ENCODE measurements around the gene MAN1B1. TPM values are rescaled to one million over a fixed set of nuclear protein-coding genes. Genes with fewer than 3 reads are reported as not detected.

MAN1B1 gene
- total and polyA plus RNA-seq, 3 experiments from 2014 or later: 31.9 to 39.3 (median 32.7) TPM

DNA sequence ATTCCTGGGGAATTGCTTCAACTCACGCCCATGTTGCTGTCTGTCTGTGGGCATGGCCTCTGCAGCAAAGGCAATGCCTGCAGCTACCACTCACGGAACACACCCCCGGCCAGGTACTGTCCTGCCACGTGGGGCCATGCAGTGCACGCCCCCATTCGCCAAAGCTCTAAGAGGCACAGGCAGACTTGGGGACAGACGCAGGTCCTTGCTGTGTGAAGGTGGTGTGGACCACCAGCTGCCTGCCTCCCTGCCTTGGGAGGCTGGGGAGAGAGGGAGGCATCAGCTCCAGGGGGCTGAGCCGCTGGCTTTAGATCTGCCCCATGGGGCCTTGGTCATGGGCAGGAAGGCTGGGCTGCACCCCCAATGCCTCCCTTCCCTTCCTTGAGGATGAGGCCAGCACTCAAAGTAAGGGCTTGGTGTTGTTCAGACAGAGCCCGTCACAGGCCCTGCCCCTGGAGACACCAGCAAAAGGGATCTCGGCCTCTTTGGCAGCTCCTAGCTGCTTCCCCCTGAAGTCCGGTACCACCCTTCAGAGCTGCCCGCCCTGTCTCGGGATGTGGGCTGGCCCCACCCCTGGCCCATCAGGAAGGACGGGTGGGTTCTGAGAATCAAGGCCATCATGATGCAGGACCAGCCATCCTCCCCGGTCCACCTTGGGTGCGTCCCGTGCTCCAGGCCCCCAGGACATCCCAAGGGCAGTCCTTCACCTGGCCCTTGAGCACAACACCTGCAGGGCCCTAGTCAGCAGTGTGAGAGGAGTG lies 54.4 kb downstream of the MAN1B1 start:
- H3K27ac ChIP-seq (ENCODE audit: low read depth, low read length): no peak overlapping the region
- no peak overlapping the region for H3K27ac Mint-ChIP-seq
- ChIA-PET CTCF (interaction anchor here (1.0 kb wide), 1 partner anchor 14 kb away, joined by 4 read pairs; no protein-coding TSS in a partner anchor), POLR2A (no interaction called here)
- DNase-seq: no peak
- no peaks in the 10 kb centered on the region for H3K36me3 ChIP-seq (ENCODE audit: insufficient read depth, low read length)
- H3K27me3 Mint-ChIP-seq: peaks cover 50 to 53% of the 10 kb centered on the region in 2 donors
- H3K9me3 ChIP-seq (ENCODE audit: low read length): no peaks in the 10 kb centered on the region
- H3K4me3 ChIP-seq (ENCODE audit: low read length): no peak overlapping the region
- peaks cover 0 to 4% (median 0%) of the 10 kb centered on the region in 3 donors for H3K4me1 Mint-ChIP-seq
- H3K9me3 Mint-ChIP-seq: peaks cover 0 to 4% (median 0%) of the 10 kb centered on the region in 5 donors
- no peaks in the 10 kb centered on the region for H3K4me1 ChIP-seq (ENCODE audit: insufficient read depth, low read length)
- H3K36me3 Mint-ChIP-seq: peaks cover 0 to 5% (median 0%) of the 10 kb centered on the region in 3 donors
- H3K4me3 Mint-ChIP-seq: no peak overlapping the region
- peaks cover 48% of the 10 kb centered on the region for H3K27me3 ChIP-seq (ENCODE audit: insufficient read depth, low read length, poor library complexity, severe bottlenecking)

DNA sequence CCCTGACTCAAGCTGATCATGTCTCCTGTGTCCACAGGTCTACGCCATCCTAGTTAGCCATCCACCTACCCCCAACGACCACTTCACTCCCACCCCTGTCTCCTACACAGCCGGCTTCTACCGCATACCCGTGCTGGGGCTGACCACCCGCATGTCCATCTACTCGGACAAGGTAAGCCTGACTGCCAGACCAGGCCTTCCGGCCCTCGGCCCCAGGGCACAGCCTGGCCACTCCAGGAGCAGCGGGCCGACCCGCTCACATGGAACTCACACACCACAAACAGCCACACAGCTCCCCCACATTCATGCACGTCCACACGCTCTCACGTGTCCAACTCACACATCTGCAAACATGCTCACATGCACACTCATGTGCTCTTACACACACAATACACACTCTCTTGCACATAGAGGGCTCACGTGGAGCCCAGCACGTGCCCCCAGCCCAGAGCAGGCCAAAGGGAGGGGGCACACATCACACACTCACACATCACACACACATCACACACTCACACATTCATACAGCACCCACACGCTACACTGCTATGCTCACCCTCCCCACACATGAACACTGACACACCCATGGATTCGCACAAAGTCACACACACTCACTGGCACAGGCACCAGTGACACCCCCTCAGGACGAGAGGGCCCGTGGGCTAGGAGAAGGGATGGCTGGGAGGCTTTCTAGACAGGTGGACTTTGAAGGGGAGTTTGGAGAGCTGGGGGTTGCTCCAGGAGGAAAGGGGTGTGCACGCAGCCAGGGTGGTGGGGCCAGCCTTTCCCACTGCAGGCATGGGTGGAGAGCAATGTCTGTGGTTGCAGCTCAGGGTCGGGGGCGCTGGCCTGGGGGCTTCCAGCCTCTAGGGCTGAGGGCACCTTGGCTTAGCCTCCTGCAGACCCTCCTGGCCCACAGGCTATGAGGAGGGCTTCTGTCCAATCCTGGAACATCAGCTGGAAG lies 55.5 kb downstream of the MAN1B1 start:
- Mint-ChIP-seq H3K27ac (peak overlapping the region in 1 of 8 donors; percentile 76), H3K4me1 (peaks cover 0 to 4% (median 0%) of the 10 kb centered on the region in 3 donors), H3K4me3 (peak overlapping the region in 1 of 7 donors; percentile 18), H3K27me3 (peaks cover 46 to 49% of the 10 kb centered on the region in 2 donors), H3K36me3 (peaks cover 0 to 5% (median 0%) of the 10 kb centered on the region in 3 donors), H3K9me3 (peaks cover 0 to 4% (median 0%) of the 10 kb centered on the region in 5 donors)
- Histone ChIP-seq H3K36me3 (ENCODE audit: insufficient read depth, low read length) (no peaks in the 10 kb centered on the region), H3K4me1 (ENCODE audit: insufficient read depth, low read length) (no peaks in the 10 kb centered on the region), H3K27me3 (ENCODE audit: insufficient read depth, low read length, poor library complexity, severe bottlenecking) (peaks cover 43% of the 10 kb centered on the region), H3K4me3 (ENCODE audit: low read length) (no peak overlapping the region), H3K27ac (ENCODE audit: low read depth, low read length) (no peak overlapping the region), H3K9me3 (ENCODE audit: low read length) (no peaks in the 10 kb centered on the region)
- DNase-seq: no peak
- CTCF ChIA-PET: no interaction called here
- POLR2A ChIA-PET: no interaction called here

DNA sequence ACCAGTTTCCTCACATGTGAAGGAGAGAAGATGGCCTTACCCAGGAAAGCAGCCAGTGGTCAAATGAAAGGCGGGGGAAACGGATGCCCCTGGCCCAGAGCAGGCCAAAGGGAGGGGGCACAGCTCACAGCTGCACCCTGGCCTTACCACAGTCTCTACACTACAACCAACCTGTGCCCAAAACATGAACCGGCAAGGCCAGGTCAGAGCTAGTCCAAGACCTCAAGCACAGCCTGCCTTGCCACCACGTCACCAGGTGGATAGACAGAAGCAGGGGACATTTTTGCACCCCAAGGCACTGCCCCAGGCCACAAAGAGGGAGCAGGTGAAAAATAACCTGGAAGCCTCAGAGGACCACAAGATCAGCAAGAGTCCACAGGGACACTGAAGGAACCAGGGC lies 56.7 kb downstream of the MAN1B1 start:
- Mint-ChIP-seq H3K27me3 (peaks cover 37 to 40% of the 10 kb centered on the region in 2 donors), H3K4me1 (peaks cover 0 to 4% (median 0%) of the 10 kb centered on the region in 3 donors), H3K4me3 (no peak overlapping the region), H3K36me3 (peaks cover 0 to 5% (median 0%) of the 10 kb centered on the region in 3 donors), H3K9me3 (peaks cover 0 to 4% (median 0%) of the 10 kb centered on the region in 5 donors), H3K27ac (no peak overlapping the region)
- H3K4me3 ChIP-seq (ENCODE audit: low read length): no peak overlapping the region
- H3K36me3 ChIP-seq (ENCODE audit: insufficient read depth, low read length): no peaks in the 10 kb centered on the region
- peaks cover 34% of the 10 kb centered on the region for H3K27me3 ChIP-seq (ENCODE audit: insufficient read depth, low read length, poor library complexity, severe bottlenecking)
- ChIA-PET CTCF (no interaction called here), POLR2A (no interaction called here)
- H3K9me3 ChIP-seq (ENCODE audit: low read length): no peaks in the 10 kb centered on the region
- no peak overlapping the region for H3K27ac ChIP-seq (ENCODE audit: low read depth, low read length)
- no peaks in the 10 kb centered on the region for H3K4me1 ChIP-seq (ENCODE audit: insufficient read depth, low read length)
- no peak for DNase-seq

DNA sequence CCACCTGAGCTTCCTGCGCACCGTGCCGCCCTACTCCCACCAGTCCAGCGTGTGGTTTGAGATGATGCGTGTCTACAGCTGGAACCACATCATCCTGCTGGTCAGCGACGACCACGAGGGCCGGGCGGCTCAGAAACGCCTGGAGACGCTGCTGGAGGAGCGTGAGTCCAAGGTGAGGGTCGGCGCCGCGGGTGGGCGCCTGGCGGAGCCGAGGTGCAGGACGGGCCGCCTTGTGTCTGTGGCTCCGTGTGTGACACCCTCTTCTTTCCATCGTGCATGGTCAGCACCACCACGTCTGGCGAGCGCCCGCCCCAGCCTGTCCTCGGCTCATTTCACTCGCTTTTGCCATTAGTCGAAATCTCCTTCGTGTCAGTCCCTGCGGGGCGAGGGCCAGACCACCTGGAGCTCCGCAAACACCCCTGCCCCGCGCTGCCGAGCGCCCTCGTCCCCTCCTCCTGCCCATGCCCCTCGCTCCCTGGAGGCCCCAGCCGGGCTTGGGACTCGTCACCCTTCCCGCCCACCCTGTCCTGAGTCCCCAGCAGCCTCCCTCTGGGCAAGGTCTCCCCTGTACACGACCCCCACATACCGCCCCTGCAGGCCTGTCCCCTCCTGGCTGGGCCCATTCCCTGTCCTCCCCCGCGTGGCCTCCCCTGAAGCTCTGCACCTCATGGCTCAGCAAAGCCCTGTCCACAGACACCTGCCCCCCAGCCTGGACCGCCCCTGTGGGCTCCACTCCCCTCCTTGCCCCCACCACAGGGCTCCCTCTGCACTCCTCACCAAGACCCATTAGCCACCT lies 59.1 kb downstream of the MAN1B1 start:
- DNase-seq: no peak
- Histone ChIP-seq H3K27ac (ENCODE audit: low read depth, low read length) (no peak overlapping the region), H3K36me3 (ENCODE audit: insufficient read depth, low read length) (no peaks in the 10 kb centered on the region), H3K9me3 (ENCODE audit: low read length) (no peaks in the 10 kb centered on the region), H3K4me1 (ENCODE audit: insufficient read depth, low read length) (no peaks in the 10 kb centered on the region), H3K4me3 (ENCODE audit: low read length) (no peak overlapping the region), H3K27me3 (ENCODE audit: insufficient read depth, low read length, poor library complexity, severe bottlenecking) (peaks cover 14% of the 10 kb centered on the region)
- Mint-ChIP-seq H3K27me3 (peaks cover 22 to 23% of the 10 kb centered on the region in 2 donors), H3K4me3 (no peak overlapping the region), H3K9me3 (no peaks in the 10 kb centered on the region), H3K4me1 (no peaks in the 10 kb centered on the region), H3K27ac (no peak overlapping the region), H3K36me3 (peaks cover 0 to 5% (median 0%) of the 10 kb centered on the region in 3 donors)
- POLR2A ChIA-PET: no interaction called here
- CTCF ChIA-PET: no interaction called here

DNA sequence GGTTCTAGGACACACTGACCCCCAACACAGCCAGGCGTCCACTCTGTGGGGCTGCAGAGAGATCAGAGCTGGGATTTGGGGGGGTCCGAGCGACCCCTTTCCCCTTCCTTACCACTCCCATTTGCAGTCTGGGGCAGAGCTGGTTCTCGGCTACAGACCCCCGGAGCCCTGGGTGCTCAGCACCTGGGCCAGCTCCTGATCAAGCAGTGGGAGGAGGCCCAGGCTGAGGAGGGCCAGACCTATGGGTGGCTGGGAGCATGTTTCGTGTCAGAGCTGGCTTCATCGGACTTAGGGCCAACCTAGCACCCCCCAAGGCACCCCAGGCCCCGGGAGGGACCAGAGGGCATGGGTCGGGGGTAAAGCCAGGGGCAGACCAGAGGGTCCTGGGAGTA lies 59.7 kb downstream of the MAN1B1 start:
- no peak overlapping the region for H3K27ac Mint-ChIP-seq
- no peak overlapping the region for H3K27ac ChIP-seq (ENCODE audit: low read depth, low read length)
- H3K9me3 Mint-ChIP-seq: no peaks in the 10 kb centered on the region
- H3K27me3 Mint-ChIP-seq: peaks cover 19 to 22% of the 10 kb centered on the region in 2 donors
- H3K9me3 ChIP-seq (ENCODE audit: low read length): no peaks in the 10 kb centered on the region
- peaks cover 0 to 5% (median 0%) of the 10 kb centered on the region in 3 donors for H3K36me3 Mint-ChIP-seq
- CTCF ChIA-PET: no interaction called here
- H3K4me1 Mint-ChIP-seq: no peaks in the 10 kb centered on the region
- H3K4me3 ChIP-seq (ENCODE audit: low read length): no peak overlapping the region
- POLR2A ChIA-PET: no interaction called here
- no peak overlapping the region for H3K4me3 Mint-ChIP-seq
- no peaks in the 10 kb centered on the region for H3K4me1 ChIP-seq (ENCODE audit: insufficient read depth, low read length)
- H3K27me3 ChIP-seq (ENCODE audit: insufficient read depth, low read length, poor library complexity, severe bottlenecking): peaks cover 10% of the 10 kb centered on the region
- no peak for DNase-seq
- no peaks in the 10 kb centered on the region for H3K36me3 ChIP-seq (ENCODE audit: insufficient read depth, low read length)

DNA sequence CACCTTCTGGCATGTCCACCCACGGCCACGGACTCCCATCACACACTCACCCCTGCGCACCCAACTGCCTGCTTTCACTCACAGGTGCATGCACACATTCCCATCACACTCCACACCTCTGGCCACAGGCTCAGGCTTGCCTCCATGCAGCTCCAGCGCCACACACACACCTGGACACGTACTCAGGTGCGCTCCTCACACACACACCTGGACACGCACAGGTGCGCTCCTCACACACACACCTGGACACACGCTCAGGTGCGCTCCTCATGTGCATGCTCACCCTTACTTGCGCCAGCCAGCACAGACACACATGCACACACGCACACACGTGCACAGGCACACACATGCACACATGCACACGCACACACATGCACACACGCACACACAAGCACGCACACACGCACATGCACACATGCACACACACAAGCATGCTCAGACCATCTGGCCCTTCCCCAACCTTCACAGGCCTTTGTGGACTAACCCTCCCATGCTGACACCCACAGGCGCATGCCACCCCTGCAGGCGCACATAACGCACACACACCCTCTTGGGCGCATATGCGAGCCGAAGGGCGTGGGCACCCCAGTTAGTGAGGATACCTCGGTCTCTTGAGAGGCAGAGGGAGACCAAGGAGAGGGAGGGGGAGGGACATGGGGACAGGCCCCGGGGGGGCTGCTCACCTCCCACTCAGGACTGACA lies 60.5 kb downstream of the MAN1B1 start:
- H3K9me3 ChIP-seq (ENCODE audit: low read length): no peaks in the 10 kb centered on the region
- no peak overlapping the region for H3K4me3 Mint-ChIP-seq
- CTCF ChIA-PET: no interaction called here
- H3K4me1 ChIP-seq (ENCODE audit: insufficient read depth, low read length): no peaks in the 10 kb centered on the region
- H3K9me3 Mint-ChIP-seq: no peaks in the 10 kb centered on the region
- POLR2A ChIA-PET: no interaction called here
- no peak overlapping the region for H3K27ac ChIP-seq (ENCODE audit: low read depth, low read length)
- H3K36me3 ChIP-seq (ENCODE audit: insufficient read depth, low read length): no peaks in the 10 kb centered on the region
- no peak overlapping the region for H3K4me3 ChIP-seq (ENCODE audit: low read length)
- peaks cover 12 to 15% of the 10 kb centered on the region in 2 donors for H3K27me3 Mint-ChIP-seq
- H3K36me3 Mint-ChIP-seq: peaks cover 0 to 3% (median 0%) of the 10 kb centered on the region in 3 donors
- no peak for DNase-seq
- peaks cover 3% of the 10 kb centered on the region for H3K27me3 ChIP-seq (ENCODE audit: insufficient read depth, low read length, poor library complexity, severe bottlenecking)
- no peaks in the 10 kb centered on the region for H3K4me1 Mint-ChIP-seq
- H3K27ac Mint-ChIP-seq: peak overlapping the region in 1 of 8 donors; percentile 39

DNA sequence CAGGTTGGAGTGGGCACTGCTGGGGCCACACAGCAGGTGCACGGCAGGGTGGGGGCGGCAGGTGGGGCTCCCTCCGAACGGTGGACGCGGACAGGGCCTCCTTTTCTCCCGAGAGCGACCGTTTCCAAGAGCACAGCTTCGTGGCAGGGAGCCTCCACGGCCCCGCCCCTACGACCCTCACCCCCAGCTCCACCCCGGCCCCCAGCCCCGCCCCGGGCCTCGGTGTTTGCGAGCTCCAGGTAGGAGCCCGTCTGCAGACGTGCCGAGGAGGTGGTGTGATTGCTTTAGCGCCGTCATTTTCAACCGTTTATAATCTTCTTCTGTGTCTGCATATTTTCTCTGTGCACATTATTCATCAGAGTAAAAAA lies 61.0 kb downstream of the MAN1B1 start:
- H3K27me3 Mint-ChIP-seq: peaks cover 7 to 10% of the 10 kb centered on the region in 2 donors
- no peak for DNase-seq
- H3K4me3 ChIP-seq (ENCODE audit: low read length): no peak overlapping the region
- H3K9me3 ChIP-seq (ENCODE audit: low read length): no peaks in the 10 kb centered on the region
- CTCF ChIA-PET: no interaction called here
- H3K4me3 Mint-ChIP-seq: no peak overlapping the region
- peak overlapping the region in 1 of 8 donors; percentile 46 for H3K27ac Mint-ChIP-seq
- H3K4me1 ChIP-seq (ENCODE audit: insufficient read depth, low read length): no peaks in the 10 kb centered on the region
- POLR2A ChIA-PET: no interaction called here
- H3K36me3 Mint-ChIP-seq: no peaks in the 10 kb centered on the region
- peaks cover 3% of the 10 kb centered on the region for H3K27me3 ChIP-seq (ENCODE audit: insufficient read depth, low read length, poor library complexity, severe bottlenecking)
- no peaks in the 10 kb centered on the region for H3K9me3 Mint-ChIP-seq
- no peaks in the 10 kb centered on the region for H3K36me3 ChIP-seq (ENCODE audit: insufficient read depth, low read length)
- no peak overlapping the region for H3K27ac ChIP-seq (ENCODE audit: low read depth, low read length)
- no peaks in the 10 kb centered on the region for H3K4me1 Mint-ChIP-seq

Measured in CD8-positive, alpha-beta memory T cell (primary cell).